HG03108 (cell line): ENCODE measurements around the gene RNF215.

ENCODE experiments used
- ATAC-seq: cut with Tn5 transposase; IDR thresholded peaks from one replicate; pipeline ENCODE4 v1.9.1; 2021; ENCODE audit warnings: moderate library complexity; ENCODE audit not compliant: unreplicated experiment

RNF215 gene

GRCh38 chr22:30397656-30398635 lies 10.7 kb upstream of the RNF215 start:
- ATAC-seq: no peak

GRCh38 chr22:30396871-30397655 lies 9.9 kb upstream of the RNF215 start, which contains the start of gene SEC14L2:
Gene SEC14L2 (plus strand): TSS chr22:30397018. CDS start chr22:30397117, 99 bp downstream.
- ATAC-seq: no peak

- ATAC-seq: no peak
These were observed 6.7 kb upstream of the RNF215 start for GRCh38 chr22:30393885-30394284.

GRCh38 chr22:30393322-30393680 lies 6.1 kb upstream of the RNF215 start:
- ATAC-seq: no peak

GRCh38 chr22:30392661-30393321 lies 5.6 kb upstream of the RNF215 start:
- ATAC-seq: no peak

GRCh38 chr22:30390974-30391691 lies 3.9 kb upstream of the RNF215 start:
- no peak for ATAC-seq

- ATAC-seq: no peak
These were observed 627 bp downstream of the RNF215 start for GRCh38 chr22:30386608-30386959.

- ATAC-seq: no peak
These were observed 1.3 kb downstream of the RNF215 start for GRCh38 chr22:30385942-30386341.

GRCh38 chr22:30383061-30383460 lies 4.2 kb downstream of the RNF215 start:
- no peak for ATAC-seq

GRCh38 chr22:30382340-30382739 lies 4.9 kb downstream of the RNF215 start:
- no peak for ATAC-seq

GRCh38 chr22:30381264-30381663 lies 5.9 kb downstream of the RNF215 start:
- ATAC-seq: no peak

GRCh38 chr22:30380011-30380410 lies 7.2 kb downstream of the RNF215 start:
- ATAC-seq: no peak

- no peak for ATAC-seq
These were observed 11.8 kb downstream of the RNF215 start for GRCh38 chr22:30375312-30375849.

GRCh38 chr22:30373331-30374325 lies 13.6 kb downstream of the RNF215 start:
- ATAC-seq: no peak

- ATAC-seq: no peak
These were observed 14.3 kb downstream of the RNF215 start for GRCh38 chr22:30372915-30373314.

GRCh38 chr22:30371981-30372380 lies 15.2 kb downstream of the RNF215 start:
- no peak for ATAC-seq

- no peak for ATAC-seq
These were observed 15.9 kb downstream of the RNF215 start for GRCh38 chr22:30371321-30371720.

GRCh38 chr22:30370641-30371230 lies 16.5 kb downstream of the RNF215 start:
- no peak for ATAC-seq

GRCh38 chr22:30368420-30368819 lies 18.8 kb downstream of the RNF215 start:
- no peak for ATAC-seq
